WTC11 (cell line): Measurements from ENCODE around the gene KRT4.

Source experiments
- CREB1 ChIP-seq: sonication (generic); formaldehyde crosslinking; IDR thresholded peaks from 2 replicates; pipeline ENCODE4 v1.8.0; 2023; ENCODE audit warnings: mild to moderate bottlenecking, missing genetic modification reagents
- CREM ChIP-seq: sonication (generic); formaldehyde crosslinking; IDR thresholded peaks from 2 replicates; pipeline ENCODE4 v1.8.1; 2022; ENCODE audit warnings: mild to moderate bottlenecking, missing genetic modification reagents, moderate library complexity
- CTCF ChIP-seq: fragments of 200-600 bp; IDR thresholded peaks from 2 replicates; pipeline ENCODE4 v1.8.0; 2022; ENCODE audit warnings: antibody characterized with exemption
- E2F4 ChIP-seq: sonication (generic); formaldehyde crosslinking; IDR thresholded peaks from 2 replicates; pipeline ENCODE4 v1.8.1; 2022; ENCODE audit warnings: low read depth, mild to moderate bottlenecking, moderate library complexity, missing genetic modification reagents, borderline replicate concordance
- MAX ChIP-seq: sonication (generic); formaldehyde crosslinking; IDR thresholded peaks from 2 replicates; pipeline ENCODE4 v1.8.0; 2022; ENCODE audit warnings: mild to moderate bottlenecking, missing genetic modification reagents
- SMAD3 ChIP-seq: sonication (generic); formaldehyde crosslinking; IDR thresholded peaks from 2 replicates; pipeline ENCODE4 v1.8.0; 2022; ENCODE audit warnings: missing genetic modification reagents, mild to moderate bottlenecking, borderline replicate concordance
- SP1 ChIP-seq: sonication (generic); formaldehyde crosslinking; conservative IDR thresholded peaks from 2 replicates; pipeline ENCODE4 v1.8.1; 2022; ENCODE audit warnings: missing genetic modification reagents
- TCF7 ChIP-seq: sonication (generic); formaldehyde crosslinking; IDR thresholded peaks from 2 replicates; pipeline ENCODE4 v1.8.0; 2022; ENCODE audit warnings: mild to moderate bottlenecking, low read depth, missing genetic modification reagents, moderate library complexity
- USF2 ChIP-seq: sonication (generic); formaldehyde crosslinking; IDR thresholded peaks from 2 replicates; pipeline ENCODE4 v1.8.1; 2023; ENCODE audit warnings: mild to moderate bottlenecking, missing genetic modification reagents, moderate library complexity
- ZNF263 ChIP-seq: sonication (generic); formaldehyde crosslinking; IDR thresholded peaks from 2 replicates; pipeline ENCODE4 v1.8.1; 2022; ENCODE audit warnings: low read depth, mild to moderate bottlenecking, moderate library complexity, missing genetic modification reagents
- ZNF317 ChIP-seq: sonication (generic); formaldehyde crosslinking; IDR thresholded peaks from 2 replicates; pipeline ENCODE4 v1.8.1; 2023; ENCODE audit warnings: low read depth, mild to moderate bottlenecking, moderate library complexity, missing genetic modification reagents, borderline replicate concordance

GRCh38 chr12:52767020-52767379 is 46.9 kb downstream of the KRT4 start:
- TF ChIP-seq MAX: no peak
- no peak for TF ChIP-seq USF2
- TF ChIP-seq SMAD3 (CRISPR knock-in tag): no peak
- no peak for TF ChIP-seq ZNF263 (CRISPR knock-in tag)
- no peak for TF ChIP-seq CTCF
- TF ChIP-seq E2F4: no peak
- no peak for TF ChIP-seq SP1 (CRISPR knock-in tag)
- TF ChIP-seq CREB1 (CRISPR knock-in tag): no peak
- no peak for TF ChIP-seq CREM (CRISPR knock-in tag)
- TF ChIP-seq TCF7: no peak
- TF ChIP-seq ZNF317: no peak
